HG03460 (cell line): ENCODE data around the gene NIT2.
"Not testable (repeated sequence)": the region's sequence is repeated elsewhere in the genome, so short reads cannot be mapped to it uniquely, and the experiment has no call there.

Source experiments
- ATAC-seq: cut with Tn5 transposase; IDR thresholded peaks from one replicate; pipeline ENCODE4 v1.9.1; 2021; ENCODE audit not compliant: unreplicated experiment

Gene NIT2, protein sequence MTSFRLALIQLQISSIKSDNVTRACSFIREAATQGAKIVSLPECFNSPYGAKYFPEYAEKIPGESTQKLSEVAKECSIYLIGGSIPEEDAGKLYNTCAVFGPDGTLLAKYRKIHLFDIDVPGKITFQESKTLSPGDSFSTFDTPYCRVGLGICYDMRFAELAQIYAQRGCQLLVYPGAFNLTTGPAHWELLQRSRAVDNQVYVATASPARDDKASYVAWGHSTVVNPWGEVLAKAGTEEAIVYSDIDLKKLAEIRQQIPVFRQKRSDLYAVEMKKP

DNA sequence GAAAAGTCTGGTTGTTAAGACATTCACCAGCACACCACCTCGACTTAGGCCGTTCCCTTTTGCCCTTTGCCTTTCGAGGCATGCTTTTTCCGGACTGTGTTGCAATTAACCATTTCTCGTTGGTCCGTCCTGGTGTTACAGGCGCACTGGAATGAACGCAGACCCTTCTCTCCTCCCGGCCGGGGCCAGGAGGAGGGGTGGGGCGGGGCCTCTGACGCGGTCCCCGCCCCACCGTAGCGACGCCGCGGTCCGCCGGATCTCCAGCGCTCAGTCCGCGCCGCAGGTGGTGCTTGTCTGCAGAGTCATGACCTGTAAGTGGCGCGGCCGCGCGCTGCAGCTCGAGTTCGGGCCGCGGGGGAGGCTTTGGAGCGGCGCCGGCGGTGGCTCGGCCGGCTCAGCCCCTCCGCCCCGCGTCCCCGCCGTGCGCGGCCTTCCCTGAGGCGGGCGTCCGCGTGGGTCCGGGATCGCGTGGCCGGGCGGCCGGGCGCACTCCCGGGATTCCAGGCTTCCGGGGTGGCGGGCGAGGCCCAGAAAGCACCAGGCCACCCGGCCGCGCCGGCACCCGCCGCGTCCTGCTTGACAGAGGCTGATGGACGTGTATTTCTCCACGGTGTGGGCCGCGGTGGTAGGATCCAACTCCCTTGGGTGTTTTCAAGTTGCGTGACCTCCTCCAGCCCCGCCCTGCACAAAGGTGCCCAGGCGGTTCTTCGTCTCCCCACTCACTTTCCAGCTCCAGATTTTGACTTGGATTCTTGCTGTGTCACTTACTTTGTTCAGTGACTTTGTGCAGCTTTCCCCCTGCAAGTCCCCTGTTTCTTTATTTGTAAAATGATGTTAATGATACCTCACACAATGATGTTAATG is at the start of gene NIT2:
Gene NIT2 (plus strand): TSS at position 270 of the 864 bp plus-strand sequence. CDS start 35 bp downstream, at position 305.
- peak; percentile 89 for ATAC-seq

DNA sequence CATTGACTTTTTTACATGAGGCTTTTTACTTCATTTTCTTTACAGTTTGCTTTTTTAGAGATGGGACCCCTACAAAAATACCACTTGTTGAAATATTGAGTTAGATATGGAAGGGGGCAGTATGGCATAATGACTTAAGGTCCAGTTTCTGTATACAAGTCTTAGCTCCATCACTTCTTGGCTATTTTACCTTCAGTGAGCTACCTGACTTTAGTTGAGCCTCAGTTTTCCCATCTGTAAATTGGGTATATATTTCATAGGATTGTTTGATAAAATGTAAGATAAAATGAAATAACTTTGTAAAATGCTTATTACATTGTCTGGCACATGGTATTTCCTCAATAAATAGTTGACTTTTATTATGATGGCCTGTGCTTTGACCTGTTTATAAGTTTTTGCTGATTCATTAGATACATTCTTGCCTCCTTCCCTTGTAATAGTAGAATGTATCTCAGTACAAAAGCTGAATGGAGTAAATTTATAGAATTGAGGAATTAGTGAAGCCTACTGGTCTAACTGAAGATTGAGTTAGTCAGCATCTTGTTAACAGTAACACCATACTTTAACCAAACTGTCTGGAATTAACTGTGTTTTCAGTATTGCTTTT is 46.2 kb upstream of the NIT2 start:
- ATAC-seq, result no peak

DNA sequence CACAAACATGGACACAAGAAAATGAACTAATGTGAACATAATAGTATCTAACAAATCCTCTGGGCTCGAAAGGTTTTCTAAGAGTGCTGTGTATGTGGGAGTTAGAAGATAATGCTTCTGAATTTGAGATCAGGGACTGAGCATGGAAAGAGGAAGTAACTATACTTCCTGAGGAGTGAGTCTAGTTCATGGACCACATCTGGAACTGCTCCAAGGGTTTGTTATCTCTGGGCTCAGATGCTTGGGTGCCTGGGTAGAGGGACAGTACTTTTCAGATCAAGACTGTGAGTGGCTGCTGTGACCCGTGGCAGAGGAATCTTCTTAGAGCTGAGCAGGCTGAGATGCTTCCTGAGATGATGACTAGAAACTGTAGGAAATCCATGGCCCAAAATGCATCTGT is 45.2 kb upstream of the NIT2 start:
- no peak for ATAC-seq

DNA sequence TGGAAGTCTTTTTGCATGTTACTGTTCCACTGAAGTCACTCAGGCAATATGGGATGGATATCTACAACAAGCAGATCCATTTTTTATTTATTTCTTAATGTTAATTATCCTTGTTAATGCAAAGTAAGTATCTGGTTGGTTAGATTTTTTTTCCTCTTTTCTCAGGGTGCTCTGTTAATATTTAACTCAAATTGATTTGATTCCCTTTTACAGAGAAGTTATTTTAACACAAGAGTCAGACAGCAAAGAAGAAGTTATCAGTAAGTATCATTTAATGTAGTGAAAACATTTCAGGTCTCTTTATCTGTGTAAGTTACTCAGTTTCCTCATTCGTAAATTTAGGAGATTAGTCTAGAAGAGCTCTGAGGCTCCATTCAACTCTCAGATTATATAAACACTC is 39.5 kb upstream of the NIT2 start:
- ATAC-seq, result no peak

DNA sequence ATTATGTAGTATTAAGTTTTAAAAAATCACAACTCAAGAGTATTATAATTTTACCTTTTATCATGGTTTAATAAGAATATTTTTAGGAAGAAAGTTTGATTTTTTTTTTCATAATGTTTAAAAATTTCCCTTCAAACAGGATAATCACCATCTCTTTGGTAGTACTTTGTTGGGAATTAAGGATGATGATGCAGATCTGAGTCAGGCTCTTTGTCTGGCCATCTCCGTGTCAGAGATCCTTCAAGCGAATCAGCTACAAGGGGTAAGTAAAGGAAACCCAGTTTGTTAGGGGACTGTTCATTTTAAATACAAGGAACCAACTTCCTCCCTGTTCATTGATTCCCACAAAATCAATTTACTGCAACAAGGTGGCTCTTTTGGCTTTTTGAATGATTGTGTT is 36.8 kb upstream of the NIT2 start:
- ATAC-seq, result no peak

DNA sequence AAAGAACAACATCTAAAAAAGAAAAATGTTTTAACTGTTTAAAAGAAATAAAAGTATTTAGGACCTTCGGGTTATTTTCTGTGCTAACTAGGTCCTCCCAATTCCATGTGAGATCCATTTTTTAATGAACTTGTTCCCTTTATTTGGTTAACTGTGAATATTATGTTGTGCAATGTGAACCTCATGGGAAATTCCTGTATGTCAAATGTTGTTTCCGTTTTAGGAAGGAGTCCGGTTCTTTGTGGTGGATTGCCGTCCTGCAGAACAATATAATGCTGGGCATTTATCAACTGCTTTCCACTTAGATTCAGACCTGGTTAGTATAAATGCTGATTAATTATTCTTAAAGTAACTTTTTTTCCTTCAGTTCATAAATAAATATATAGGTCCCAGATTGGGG is 35.5 kb upstream of the NIT2 start:
- no peak for ATAC-seq

DNA sequence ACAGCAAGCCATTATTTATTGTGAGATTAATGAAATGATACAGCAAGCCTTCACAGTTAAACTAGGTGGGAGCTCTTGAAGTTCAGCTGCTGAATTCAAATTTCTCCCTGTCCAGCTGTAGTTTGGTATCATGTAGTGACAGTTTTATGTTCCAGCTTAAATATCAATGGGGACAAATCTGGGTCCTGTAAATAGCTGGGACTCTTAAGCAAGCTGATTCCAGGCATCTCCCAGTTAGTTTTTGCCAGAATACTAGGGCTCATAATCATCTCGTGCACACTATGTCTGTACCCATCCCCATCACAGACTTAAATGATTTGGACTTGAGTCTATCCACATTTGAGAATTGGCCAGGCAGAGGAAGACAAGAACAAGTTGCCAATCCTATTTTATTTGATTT is 27.9 kb upstream of the NIT2 start:
- no peak for ATAC-seq

DNA sequence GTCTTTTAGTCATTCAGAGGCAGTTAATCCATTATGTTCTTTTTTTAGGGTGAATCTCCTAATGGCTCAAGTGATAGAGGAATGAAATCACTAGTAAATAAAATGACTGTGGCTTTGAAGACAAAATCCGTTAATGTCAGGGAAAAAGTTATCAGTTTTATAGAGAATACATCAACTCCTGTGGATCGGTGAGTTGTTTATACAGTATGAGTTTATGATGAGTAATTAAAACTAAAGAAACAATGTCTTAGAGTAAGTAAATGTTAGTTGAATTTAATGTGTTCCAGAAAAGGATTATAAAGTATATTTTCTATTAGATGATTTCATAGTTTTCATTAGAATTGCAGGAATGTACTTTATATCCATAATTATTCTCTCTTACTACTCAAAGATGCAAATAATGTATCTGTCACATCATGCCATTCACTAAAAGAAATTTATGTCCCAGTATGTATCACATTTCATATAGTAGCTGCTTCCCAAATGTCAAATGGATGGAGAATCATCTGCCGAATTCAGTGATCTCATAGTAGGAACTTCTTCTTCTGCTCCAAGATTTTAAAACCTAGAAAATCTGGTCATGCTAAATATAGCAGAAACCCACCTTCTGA is 24.1 kb upstream of the NIT2 start:
- no peak for ATAC-seq

DNA sequence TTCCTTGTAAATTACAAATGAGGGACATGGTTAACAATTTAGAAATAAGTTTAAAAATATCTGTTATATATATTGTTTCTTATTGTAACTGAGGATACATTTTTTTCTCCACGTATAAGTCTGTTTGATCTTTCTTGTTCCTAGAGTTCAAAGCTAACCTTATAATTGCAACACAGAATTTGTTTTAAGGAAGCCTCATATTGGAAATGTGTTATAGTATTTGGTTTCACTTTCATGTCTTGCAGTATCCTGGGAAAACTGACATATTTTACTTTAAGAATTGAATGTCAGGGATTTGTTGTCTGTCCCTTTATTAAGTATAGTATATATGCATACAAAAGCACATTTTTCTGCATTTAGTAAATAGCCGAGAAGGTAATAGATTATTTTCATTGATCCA is 23.5 kb upstream of the NIT2 start:
- no peak for ATAC-seq

DNA sequence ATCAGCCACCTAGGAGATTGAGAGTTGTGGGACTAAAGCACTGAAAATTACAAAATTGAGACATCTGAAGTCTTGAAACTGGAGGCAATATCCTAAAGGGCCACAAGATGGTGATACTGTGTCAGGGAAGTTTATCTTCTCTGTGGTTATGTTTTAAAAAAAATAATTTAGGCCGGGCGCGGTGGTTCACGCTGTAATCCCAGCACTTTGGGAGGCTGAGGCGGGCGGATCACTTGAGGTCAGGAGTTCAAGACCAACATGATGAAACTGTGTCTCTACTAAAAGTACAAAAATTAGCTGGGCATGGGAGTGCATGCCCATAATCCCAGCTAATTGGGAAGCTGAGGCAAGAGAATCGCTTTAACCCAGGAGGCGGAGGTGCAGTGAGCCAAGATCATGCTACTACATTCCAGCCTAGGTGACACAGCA is 17.9 kb upstream of the NIT2 start:
- peak; percentile 82 for ATAC-seq

DNA sequence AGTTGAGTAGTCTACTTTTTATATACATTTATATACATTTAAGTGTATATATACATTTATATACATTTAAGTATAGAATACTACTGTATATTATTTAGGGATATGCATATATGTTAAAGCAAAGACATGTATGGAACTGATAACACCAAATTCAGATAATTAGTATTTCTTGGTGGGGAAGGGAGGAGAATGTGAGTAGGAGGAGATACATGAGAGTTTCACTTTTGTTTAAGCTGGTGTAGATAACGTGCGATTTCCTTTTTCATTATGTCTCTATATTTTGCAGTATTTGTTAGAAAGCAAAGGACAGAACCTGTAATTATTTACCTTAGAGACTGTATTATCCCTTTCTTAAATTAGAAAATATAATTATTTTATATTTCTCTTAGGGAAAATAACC is 16.6 kb upstream of the NIT2 start:
- no peak for ATAC-seq

DNA sequence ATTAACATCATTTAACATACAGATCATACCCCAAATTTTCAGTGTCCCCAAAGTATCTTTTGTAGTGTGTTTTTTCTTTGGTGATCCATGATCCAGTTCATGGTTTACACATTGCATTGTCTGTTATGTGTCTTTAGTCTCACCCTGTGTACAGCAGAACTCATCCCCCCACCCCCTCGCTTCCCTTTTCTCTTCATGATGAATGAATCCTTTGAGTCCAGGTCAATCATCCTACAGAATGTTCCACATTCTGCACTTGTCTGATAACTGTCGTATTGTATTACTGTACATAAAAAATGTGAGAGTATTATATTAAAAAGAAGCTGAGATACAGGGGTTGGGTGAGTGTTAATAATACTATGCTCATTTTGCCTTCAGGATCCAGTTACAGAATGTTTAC is 14.6 kb upstream of the NIT2 start:
- ATAC-seq, result no peak

DNA sequence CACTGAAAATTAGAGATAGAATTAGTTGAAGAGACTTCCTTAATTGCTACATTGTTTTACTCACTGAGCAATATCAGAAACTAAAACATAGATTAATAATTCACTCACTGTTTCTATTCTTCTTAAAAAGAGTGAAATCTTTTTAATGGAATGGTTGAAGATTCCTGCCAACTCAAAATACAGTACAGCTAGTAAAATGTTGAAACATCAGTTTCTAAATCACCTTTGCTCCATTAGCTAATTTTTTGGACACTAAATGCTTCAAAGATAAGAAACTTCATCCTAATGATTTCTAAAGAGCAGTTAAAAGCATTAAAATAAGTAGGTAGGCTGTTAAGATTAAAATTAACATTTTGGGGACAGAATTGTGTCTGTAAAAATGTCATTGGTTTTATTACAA is 10.5 kb upstream of the NIT2 start:
- ATAC-seq, result no peak

DNA sequence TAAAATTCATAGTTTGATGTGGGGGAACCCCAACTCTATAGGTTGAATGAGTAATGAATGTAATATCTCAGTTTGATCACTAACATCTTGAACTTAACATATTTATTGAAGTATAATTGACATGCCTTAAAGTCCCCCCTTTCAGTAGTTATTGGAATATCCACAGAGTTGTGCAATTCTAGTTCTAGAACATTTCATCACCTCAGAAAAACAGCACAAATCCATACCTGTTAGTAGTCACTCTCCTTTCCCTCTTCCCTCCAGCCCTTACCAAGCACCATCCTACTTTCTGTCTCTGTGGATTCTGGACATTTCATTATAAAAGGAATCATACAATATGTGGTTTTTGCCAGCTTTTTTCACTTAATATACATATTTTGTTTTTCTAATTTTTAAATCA is 8.7 kb upstream of the NIT2 start:
- ATAC-seq, result no peak

DNA sequence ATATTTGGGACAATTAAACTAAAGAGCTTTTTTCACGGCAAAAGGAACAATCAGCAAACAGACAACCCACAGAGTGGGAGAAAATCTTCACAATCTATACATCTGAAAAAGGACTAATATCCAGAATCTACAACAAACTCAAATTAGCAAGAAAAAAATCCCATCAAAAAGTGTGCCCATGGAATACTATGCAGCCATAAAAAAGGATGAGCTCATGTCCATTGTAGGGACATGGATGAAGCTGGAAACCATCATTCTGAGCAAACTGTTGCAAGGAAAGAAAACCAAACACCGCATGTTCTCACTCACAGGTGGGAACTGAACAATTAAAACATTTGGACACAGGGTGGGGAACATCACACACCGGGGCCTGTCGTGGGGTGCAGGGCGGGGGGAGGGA is 7.2 kb upstream of the NIT2 start:
- ATAC-seq, result not testable (repeated sequence)

DNA sequence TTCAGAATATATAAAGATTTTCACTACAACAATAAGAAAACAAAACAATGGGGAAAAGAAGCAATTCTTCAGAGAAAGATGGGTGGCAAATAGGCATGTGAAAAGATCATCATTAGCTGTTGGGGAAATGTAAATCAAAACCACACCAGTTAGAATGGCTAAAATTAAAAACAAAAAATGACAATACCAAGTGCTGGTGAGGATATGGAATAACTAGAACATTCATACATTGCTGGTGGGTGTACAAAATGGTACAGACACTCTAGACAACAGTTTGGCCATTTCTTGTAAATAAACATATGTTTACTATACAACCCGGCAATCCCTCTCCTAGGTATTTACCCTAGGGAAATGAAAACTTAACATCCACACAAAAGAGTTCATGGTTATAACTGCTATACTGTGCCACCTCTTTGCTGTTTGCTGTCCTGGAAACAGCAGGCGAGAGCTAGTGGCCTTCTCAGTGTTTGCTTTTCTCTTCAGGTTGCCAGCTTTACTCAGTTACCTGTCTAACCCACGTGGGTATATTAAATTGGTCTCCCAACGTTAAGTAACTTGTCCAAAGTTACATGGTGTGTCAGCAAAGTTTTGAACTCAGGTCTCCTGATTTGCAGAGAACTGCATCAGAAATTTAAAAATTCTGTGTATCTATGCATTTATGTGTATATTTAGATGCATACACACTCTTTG is 4.6 kb upstream of the NIT2 start:
- no peak for ATAC-seq

DNA sequence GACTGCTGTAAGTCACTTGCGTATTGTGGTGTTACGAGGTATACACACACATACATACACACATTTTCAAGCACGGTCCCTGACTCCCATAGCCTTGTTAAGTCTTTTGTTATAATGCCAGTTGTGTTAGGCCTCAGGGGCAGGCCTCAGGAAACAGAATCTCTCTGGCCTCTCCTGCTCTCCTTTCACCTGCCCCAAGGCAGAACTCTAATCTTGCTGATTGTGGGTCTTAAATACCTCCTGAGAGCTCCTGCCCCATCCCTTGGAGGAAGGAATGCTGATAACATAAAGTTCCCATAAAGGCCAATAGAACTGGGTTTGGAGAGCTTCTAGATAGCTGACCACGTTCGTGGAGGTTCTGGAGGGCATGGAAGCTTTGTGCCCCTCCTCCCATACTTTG is 3.9 kb upstream of the NIT2 start:
- ATAC-seq, result no peak

DNA sequence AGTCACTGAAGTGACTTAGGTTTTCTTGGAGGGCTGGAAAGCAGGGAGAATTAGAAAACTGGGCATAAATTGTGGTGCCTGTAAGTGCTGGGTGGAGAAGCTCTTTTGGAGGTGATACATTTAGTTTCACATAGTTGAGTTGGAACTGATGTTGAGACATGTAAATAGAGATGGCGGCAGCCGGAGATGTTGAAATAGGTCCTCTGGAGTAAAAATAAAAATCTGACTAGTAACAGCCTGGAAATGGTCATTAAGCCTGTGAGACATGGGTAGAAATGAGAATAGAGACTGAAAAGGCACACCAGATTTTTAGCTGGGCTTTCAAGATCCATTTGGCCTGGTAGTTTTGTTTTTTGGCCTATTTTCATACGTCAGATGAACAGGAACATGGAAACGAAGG is 2.9 kb upstream of the NIT2 start:
- no peak for ATAC-seq

DNA sequence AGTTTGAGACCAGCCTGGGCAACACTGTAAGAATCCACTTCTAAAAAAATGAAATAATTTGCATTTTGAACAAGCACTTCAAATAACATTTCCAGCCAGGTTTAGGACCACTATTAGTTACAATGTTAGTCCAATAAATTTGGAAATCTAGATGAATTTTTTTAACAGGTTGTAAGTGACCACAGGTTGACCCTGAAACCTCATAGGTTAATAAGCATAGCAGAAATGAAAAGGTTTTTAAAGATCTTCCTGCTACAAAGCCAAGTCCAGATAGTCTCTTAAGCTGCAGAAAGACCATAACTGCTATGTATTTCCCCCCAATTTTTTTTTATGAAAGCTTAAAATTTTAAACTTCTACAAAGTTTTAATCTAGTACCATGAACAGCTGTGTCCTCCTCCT is 1.5 kb upstream of the NIT2 start:
- no peak for ATAC-seq

DNA sequence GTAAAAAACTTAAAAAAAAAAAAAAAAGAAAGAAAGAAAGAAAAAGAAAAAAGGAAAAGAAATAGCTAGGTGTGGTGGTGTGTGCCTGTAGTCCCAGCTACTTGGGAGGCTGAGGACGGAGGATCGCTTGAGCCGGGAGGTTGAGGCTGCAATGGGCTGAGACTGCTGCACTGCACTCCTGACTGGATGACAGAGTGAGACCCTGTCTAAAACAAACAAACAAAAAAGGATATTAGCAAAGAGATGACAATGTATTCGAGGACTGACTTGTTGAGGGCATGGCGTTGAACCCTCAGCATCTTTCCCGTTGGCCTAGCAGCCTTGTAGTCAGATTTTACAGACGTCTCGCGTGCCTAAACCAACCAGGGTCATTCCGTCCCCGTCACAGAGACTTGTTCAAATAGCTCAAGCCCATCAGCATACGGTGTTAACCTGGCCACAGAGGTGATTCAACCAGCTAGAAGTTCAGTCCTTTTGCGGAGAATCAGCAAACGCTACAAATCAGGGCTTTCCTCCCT is 528 bp upstream of the NIT2 start:
- ATAC-seq, result peak; percentile 28

DNA sequence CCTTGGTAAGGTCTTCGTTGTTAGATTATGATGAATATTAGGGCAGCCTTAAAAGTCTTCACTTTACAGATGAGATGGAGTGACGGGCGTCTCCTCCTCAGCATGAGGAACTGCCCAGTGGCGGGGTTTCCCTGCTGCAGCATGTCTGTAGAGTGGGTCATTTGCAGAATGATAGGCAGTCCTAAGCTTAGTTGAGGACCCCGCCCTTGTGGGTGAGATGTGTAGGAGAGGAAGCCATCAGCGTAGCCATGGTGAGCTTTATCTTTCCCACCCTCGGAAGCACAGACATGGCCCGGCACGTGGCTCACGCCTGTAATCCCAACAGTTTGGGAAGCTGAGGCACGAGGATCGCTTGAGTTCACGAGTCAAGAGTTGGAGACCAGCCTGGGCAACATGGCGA is 877 bp downstream of the NIT2 start:
- ATAC-seq, result peak; percentile 55
